ENCODE results near the gene SLC16A10.
"Not testable (repeated sequence)": the region's sequence is repeated elsewhere in the genome, so short reads cannot be mapped to it uniquely, and the experiment has no call there.

SLC16A10 gene

GRCh38 chr6:111134236-111134869 is 47.0 kb downstream of the SLC16A10 start:
- not testable (repeated sequence) for DNase-seq

- not testable (repeated sequence) for DNase-seq
These were observed 50.3 kb downstream of the SLC16A10 start for GRCh38 chr6:111137489-111138093.

GRCh38 chr6:111147440-111147839 is 60.1 kb downstream of the SLC16A10 start:
- no peak for DNase-seq

- DNase-seq, result no peak
These were observed 60.8 kb downstream of the SLC16A10 start for GRCh38 chr6:111148110-111148509.

- DNase-seq, result no peak
These were observed 63.3 kb downstream of the SLC16A10 start for GRCh38 chr6:111150577-111150976.

- DNase-seq, result no peak
These were observed 67.7 kb downstream of the SLC16A10 start for GRCh38 chr6:111154981-111155380.

GRCh38 chr6:111157412-111157811 is 70.1 kb downstream of the SLC16A10 start:
- no peak for DNase-seq

GRCh38 chr6:111159633-111160032 is 72.3 kb downstream of the SLC16A10 start:
- DNase-seq, result no peak

GRCh38 chr6:111161650-111162049 is 74.3 kb downstream of the SLC16A10 start:
- DNase-seq, result no peak

GRCh38 chr6:111162504-111162903 is 75.2 kb downstream of the SLC16A10 start:
- no peak for DNase-seq

- no peak for DNase-seq
These were observed 84.5 kb downstream of the SLC16A10 start for GRCh38 chr6:111171577-111172400.

- no peak for DNase-seq
These were observed 85.3 kb downstream of the SLC16A10 start for GRCh38 chr6:111172563-111172962.

GRCh38 chr6:111173341-111173740 is 86.0 kb downstream of the SLC16A10 start:
- DNase-seq, result no peak

GRCh38 chr6:111173946-111174345 is 86.6 kb downstream of the SLC16A10 start:
- DNase-seq, result no peak

- no peak for DNase-seq
These were observed 87.8 kb downstream of the SLC16A10 start for GRCh38 chr6:111175109-111175508.

GRCh38 chr6:111176038-111176759 is 88.9 kb downstream of the SLC16A10 start:
- no peak for DNase-seq

GRCh38 chr6:111176760-111177099 is 89.4 kb downstream of the SLC16A10 start:
- no peak for DNase-seq

GRCh38 chr6:111177131-111177530 is 89.8 kb downstream of the SLC16A10 start:
- no peak for DNase-seq

- no peak for DNase-seq
These were observed 96.6 kb downstream of the SLC16A10 start for GRCh38 chr6:111183702-111184517.

GRCh38 chr6:111184827-111185532 is 97.7 kb downstream of the SLC16A10 start:
- no peak for DNase-seq

GRCh38 chr6:111185954-111186353 is 98.7 kb downstream of the SLC16A10 start:
- no peak for DNase-seq

GRCh38 chr6:111187874-111188273 is 100.6 kb downstream of the SLC16A10 start:
- DNase-seq, result no peak

Measured in NCI-H1436 (cell line).